K562 (cell line): Measurements from ENCODE around the gene MUSTN1. TPM values are rescaled to one million over a fixed set of nuclear protein-coding genes. Genes with fewer than 3 reads are reported as not detected.
A peak's percentile ranks its signal among the peaks of the same experiment; 100 is the strongest.

Experiments used
- ATAC-seq: fragments of 200-7000 bp; cut with Tn5 transposase; 3 replicates; pipeline ENCODE4 v1.9.1; 2020; ENCODE audit warnings: moderate library complexity
- BruUV-seq: library from RNA; stranded (reverse); fragments of 400-500 nt; replicated peaks from 2 replicates; lab custom pipeline; 2021; lab: Mats Ljungman, UMichigan
- CTCF ChIA-PET: fragments of 300-600 bp; formaldehyde crosslinking; extraction: SDS; loops from one replicate; lab custom pipeline; 2021; ENCODE audit warnings: low intra/inter-chr PET ratio; lab: Yijun Ruan, JAX
- POLR2A ChIA-PET: fragments of 300-600, 350-650 bp; sonication (Branson Sonifier 250); formaldehyde crosslinking; extraction: SDS; loops from one replicate; lab custom pipeline; 2021; ENCODE audit warnings: antibody characterized with exemption, inconsistent platforms; lab: Yijun Ruan, JAX
- DNase-seq, 4 experiments: peaks; one replicate each; pipeline versions ENCODE4 v3.0.0 to v3.0.0-alpha.2; 2011 to 2018; ENCODE audit warnings: low spot score in 3 of 4, mixed read lengths in 3 of 4; ENCODE audit errors: extremely low read depth in 1 of 4
- FAIRE-seq: peaks from 2 replicates; lab custom pipeline; 2011; peaks lifted over from hg19 to GRCh38; lab: Jason Lieb, UNC
- H2AFZ ChIP-seq: 2 replicates; pipeline ENCODE4 v1.6.0; 2011; ENCODE audit warnings: low read depth, low read length, control low read depth, inconsistent platforms
- H3K27ac ChIP-seq: fragments of 200-600 bp; 3 replicates; pipeline ENCODE4 v1.8.0; 2011; ENCODE audit warnings: low read depth, mild to moderate bottlenecking, control low read depth, inconsistent platforms, low read length, moderate library complexity, mixed read lengths; ENCODE audit errors: extremely low read depth
- H3K27me3 ChIP-seq, 2 experiments: fragments of 300-600 bp in 1 of 2; 2 replicates in 1 of 2; 3 replicates in 1 of 2; pipeline versions ENCODE4 v1.6.0 to v1.8.0; 2011; ENCODE audit warnings: inconsistent platforms in 2 of 2, low read length in 2 of 2, mild to moderate bottlenecking in 1 of 2, mixed read lengths in 1 of 2, moderate library complexity in 1 of 2; ENCODE audit not compliant: control insufficient read depth in 2 of 2, insufficient read depth in 2 of 2
- H3K36me3 ChIP-seq: fragments of 300-600 bp; 3 replicates; pipeline ENCODE4 v1.8.0; 2011; ENCODE audit warnings: mild to moderate bottlenecking, low read length, inconsistent platforms; ENCODE audit not compliant: control insufficient read depth, insufficient read depth
- H3K4me1 ChIP-seq, 2 experiments: fragments of 200-600 bp in 1 of 2; replicated peaks in 1 of 2; 2 replicates in 1 of 2; 3 replicates in 1 of 2; pipeline versions ENCODE4 v1.5.1 to v1.8.0; 2011; ENCODE audit warnings: inconsistent platforms in 2 of 2, low read length in 2 of 2, mild to moderate bottlenecking in 1 of 2, mixed read lengths in 1 of 2, moderate library complexity in 1 of 2; ENCODE audit not compliant: control insufficient read depth in 2 of 2, insufficient read depth in 2 of 2
- H3K4me2 ChIP-seq: 2 replicates; pipeline ENCODE4 v1.6.1; 2011; ENCODE audit warnings: low read length, control low read depth, inconsistent platforms, mixed read lengths; ENCODE audit not compliant: insufficient read depth
- H3K4me3 ChIP-seq: fragments of 200-600 bp; sonication (generic), shearing (Covaris generic); 2 replicates; pipeline ENCODE4 v1.5.1; 2016; ENCODE audit warnings: control low read depth, inconsistent platforms
- H3K79me2 ChIP-seq: fragments of 200-600 bp; 3 replicates; pipeline ENCODE4 v1.8.0; 2011; ENCODE audit warnings: low read length, inconsistent platforms; ENCODE audit not compliant: control insufficient read depth, insufficient read depth
- H3K9ac ChIP-seq, 2 experiments: 2 replicates each; pipeline versions ENCODE4 v1.6.0 to v1.6.1; 2011; ENCODE audit warnings: low read depth in 2 of 2, low read length in 2 of 2, control low read depth in 1 of 2, inconsistent platforms in 1 of 2, mild to moderate bottlenecking in 1 of 2, mixed read lengths in 1 of 2; ENCODE audit not compliant: insufficient read depth in 1 of 2
- H3K9me1 ChIP-seq: one replicate; pipeline ENCODE4 v1.6.0; 2011; ENCODE audit warnings: inconsistent platforms, mild to moderate bottlenecking, low read length, moderate library complexity; ENCODE audit not compliant: control insufficient read depth, insufficient read depth
- H3K9me3 ChIP-seq: replicated peaks from 2 replicates; pipeline ENCODE4 v1.5.1; 2011; ENCODE audit warnings: low read depth, low read length, inconsistent platforms; ENCODE audit not compliant: control insufficient read depth, insufficient read depth
- H4K20me1 ChIP-seq: replicated peaks from 2 replicates; pipeline ENCODE4 v1.6.1; 2011; ENCODE audit warnings: low read length, inconsistent platforms, mixed read lengths; ENCODE audit not compliant: control insufficient read depth, insufficient read depth
- CTCF ChIP-seq, 3 experiments: IDR thresholded peaks in 2 of 3; conservative IDR thresholded peaks in 1 of 3; 2 replicates each; pipeline ENCODE4 v1.5.1; 2011 to 2012; ENCODE audit warnings: low read length in 3 of 3, mild to moderate bottlenecking in 3 of 3, control low read depth in 2 of 3, improper control_type of control experiment in 1 of 3, inconsistent platforms in 1 of 3, low read depth in 1 of 3, mixed read lengths in 1 of 3, moderate library complexity in 1 of 3; ENCODE audit not compliant: insufficient read depth in 2 of 3
- PHF21A ChIP-seq: fragments of 450-650 bp; IDR thresholded peaks from 2 replicates; pipeline ENCODE4 v1.6.1; 2017; ENCODE audit warnings: low read depth, borderline replicate concordance
- ZBTB33 ChIP-seq: sonication (generic); formaldehyde crosslinking; IDR thresholded peaks from 2 replicates; pipeline ENCODE4 v1.8.1; 2023; ENCODE audit warnings: mild to moderate bottlenecking, missing genetic modification reagents
- WGBS: fragments of 100-300 bp; shearing (Covaris generic); methylation state at CpG from one replicate; pipeline ENCODE4 v1.1.6; 2016; ENCODE audit warnings: low coverage, mixed read lengths; ENCODE audit not compliant: insufficient coverage; ENCODE audit errors: missing lambda C conversion rate; 5-methylcytosine and 5-hydroxymethylcytosine counted together
- in situ Hi-C: fragments of 300-500 bp; cut with MboI; formaldehyde crosslinking; loops from 4 replicates; pipeline ENCODE4 v1.15.0; 2018; ENCODE audit warnings: inconsistent platforms, mixed read lengths
- intact Hi-C: fragments of 100-400 bp; cut with micrococcal nuclease; formaldehyde crosslinking; loops from 2 replicates; pipeline ENCODE4 v1.14.2; 2022
- polyA plus RNA-seq, 8 experiments: library from polyadenylated mRNA; depleted of rRNA in 4 of 8; stranded (reverse) in 5 of 8; unstranded in 3 of 8; fragments of >200 nt; fragmentation: Nextera tagmentation in 2 of 8; fragmentation: Illumina TruSeq in 1 of 8; extraction: Ambion mirVana in 2 of 8; extraction: Trizol in 1 of 8; gene quantifications; 2 replicates each; pipeline versions ENCODE4 v1.2.1 to v1.2.3, GENCODE V29; 2011 to 2014; ENCODE audit warnings: inconsistent platforms in 1 of 8, missing spikeins in 1 of 8
- total RNA-seq, 7 experiments: library from RNA; depleted of rRNA in 6 of 7; stranded (reverse); fragments of >200 nt in 6 of 7; fragmentation: Illumina TruSeq in 2 of 7; extraction: Trizol in 2 of 7; gene quantifications; 2 replicates each; pipeline versions ENCODE4 v1.2.1 to v1.2.3, GENCODE V29; 2011 to 2021; ENCODE audit warnings: low replicate concordance in 1 of 7

The MUSTN1 gene
- total and polyA plus RNA-seq, 9 of the 15 experiments (the other 6 are each of a cell fraction or from before 2014, with no cell fraction given) = 0.15 to 0.78 (median 0.44) TPM; not detected in 4

- Histone ChIP-seq H2AFZ (no peak overlapping the region), H3K4me2 (no peak overlapping the region), H3K36me3 (no peaks in the 10 kb centered on the region), H3K9me1 (no peaks in the 10 kb centered on the region), H3K79me2 (no peaks in the 10 kb centered on the region), H3K4me3 (no peak overlapping the region), H3K9ac (no peak overlapping the region), H4K20me1 (no peaks in the 10 kb centered on the region), H3K4me1 (peaks cover 4 to 21% of the 10 kb centered on the region in 2 experiments; a peak in 4 of 5 replicates), H3K9me3 (no peaks in the 10 kb centered on the region), H3K27ac (no peak overlapping the region), H3K27me3 (no peaks in the 10 kb centered on the region)
- BruUV-seq = no TSS peak
- FAIRE-seq (peak; percentile 68), DNase-seq (peak in 2 of 4 experiments; percentile 13 to 17), ATAC-seq (peak; percentile 75)
- TF ChIP-seq PHF21A = no peak
- TF ChIP-seq ZBTB33 (CRISPR knock-in tag) = 0 out of 2 replicates have a peak, but pooled peaks have one; percentile 12
- TF ChIP-seq CTCF (IDR thresholded peaks at IDR 0.05 in 2 of 3, conservative IDR thresholded peaks at IDR 0.05 in 1 of 3; ENCODE audit: insufficient read depth in 2 of 3, low read depth in 1 of 3, low read length in 3 of 3) = peak; percentile 33 to 42 (median 39); a peak in 5 of 6 replicates
- 66% methylated on average over 4 of the region's 4 CpGs for WGBS
- ChIA-PET CTCF (no interaction called here), POLR2A (interaction anchor here (2.1 kb wide), 1 partner anchor 15 kb away, joined by 11 read pairs; no protein-coding TSS in a partner anchor)
- intact Hi-C loops (no loop called here), in situ Hi-C loops (no loop called here)
Observed at GRCh38 chr3:52879090-52879489, 44.3 kb upstream of the MUSTN1 start.
